HepG2 (cell line): Measurements from ENCODE around the gene DLG2. TPM values are rescaled to one million over a fixed set of nuclear protein-coding genes. Genes with fewer than 3 reads are reported as not detected.
A peak's percentile ranks its signal among the peaks of the same experiment; 100 is the strongest.

Experiments
- ATAC-seq: fragments of 200-7000 bp; cut with Tn5 transposase; 3 replicates; pipeline ENCODE4 v1.9.1; 2020; ENCODE audit warnings: mild to moderate bottlenecking, moderate library complexity
- BruUV-seq: library from RNA; stranded (reverse); fragments of 400-500 nt; replicated peaks from 2 replicates; lab custom pipeline; 2021; lab: Mats Ljungman, UMichigan
- CTCF ChIA-PET: fragments of 300-600 bp; formaldehyde crosslinking; extraction: SDS; loops from one replicate; lab custom pipeline; 2021; ENCODE audit warnings: low total read pairs, inconsistent platforms, low intra/inter-chr PET ratio; lab: Yijun Ruan, JAX
- POLR2A ChIA-PET: fragments of 350-600 bp; sonication (Branson Sonifier 250); formaldehyde crosslinking; loops from one replicate; lab custom pipeline; 2020; ENCODE audit warnings: antibody characterized with exemption, inconsistent platforms; lab: Yijun Ruan, JAX
- DNase-seq: peaks from one replicate; pipeline ENCODE4 v3.0.0-alpha.2; 2015; ENCODE audit warnings: low spot score
- FAIRE-seq: peaks from 3 replicates; lab custom pipeline; 2011; peaks lifted over from hg19 to GRCh38; lab: Jason Lieb, UNC
- H2AFZ ChIP-seq: one replicate; pipeline ENCODE4 v1.6.1; 2011; ENCODE audit warnings: low read length, inconsistent platforms
- H3K27ac ChIP-seq: fragments of 300-600 bp; 3 replicates; pipeline ENCODE4 v1.8.0; 2011; ENCODE audit warnings: mixed run types, mild to moderate bottlenecking, mixed read lengths, low read length, inconsistent platforms; ENCODE audit not compliant: insufficient read depth; ENCODE audit errors: extremely low read length
- H3K27me3 ChIP-seq, 2 experiments: fragments of 200-600 bp in 1 of 2; 2 replicates in 1 of 2; 3 replicates in 1 of 2; pipeline versions ENCODE4 v1.6.0 to v1.8.0; 2011; ENCODE audit warnings: low read length in 2 of 2, mild to moderate bottlenecking in 2 of 2, moderate library complexity in 2 of 2, inconsistent platforms in 1 of 2; ENCODE audit not compliant: insufficient read depth in 2 of 2, control insufficient read depth in 1 of 2
- H3K36me3 ChIP-seq, 2 experiments: fragments of 200-600 bp in 1 of 2; replicated peaks in 1 of 2; 2 replicates in 1 of 2; 3 replicates in 1 of 2; pipeline versions ENCODE4 v1.5.1 to v1.8.0; 2011; ENCODE audit warnings: low read length in 2 of 2, inconsistent platforms in 1 of 2; ENCODE audit not compliant: insufficient read depth in 2 of 2, control insufficient read depth in 1 of 2
- H3K4me1 ChIP-seq: 2 replicates; pipeline ENCODE4 v1.5.1; 2012; ENCODE audit warnings: low read length, inconsistent platforms; ENCODE audit not compliant: insufficient read depth
- H3K4me2 ChIP-seq: 2 replicates; pipeline ENCODE4 v1.6.0; 2011; ENCODE audit warnings: low read depth, low read length, inconsistent platforms
- H3K4me3 ChIP-seq, 3 experiments: fragments of 200-600 bp in 1 of 3; sonication (generic), shearing (Covaris generic) in 1 of 3; replicated peaks in 1 of 3; 2 replicates each; pipeline ENCODE4 v1.5.1; 2011 to 2016; ENCODE audit warnings: low read length in 3 of 3, inconsistent platforms in 2 of 3, low read depth in 2 of 3, mild to moderate bottlenecking in 2 of 3, control low read depth in 1 of 3, mixed read lengths in 1 of 3; ENCODE audit not compliant: insufficient read depth in 1 of 3
- H3K79me2 ChIP-seq: one replicate; pipeline ENCODE4 v1.6.1; 2011; ENCODE audit warnings: low read length, inconsistent platforms; ENCODE audit not compliant: insufficient read depth
- H3K9ac ChIP-seq: 2 replicates; pipeline ENCODE4 v1.6.0; 2011; ENCODE audit warnings: mild to moderate bottlenecking, low read depth, low read length, inconsistent platforms; ENCODE audit not compliant: insufficient read depth
- H3K9me3 ChIP-seq: 2 replicates; pipeline ENCODE4 v1.5.1; 2012; ENCODE audit warnings: mild to moderate bottlenecking, low read length
- H4K20me1 ChIP-seq: 2 replicates; pipeline ENCODE4 v1.6.0; 2011; ENCODE audit warnings: inconsistent platforms, mild to moderate bottlenecking, low read length, moderate library complexity; ENCODE audit not compliant: insufficient read depth
- AGO2 ChIP-seq: fragments of 200-400 bp; formaldehyde crosslinking; optimal IDR thresholded peaks from 2 replicates; pipeline ENCODE3; 2017; ENCODE audit warnings: mild to moderate bottlenecking, low read depth, low read length, moderate library complexity
- CEBPB ChIP-seq: IDR thresholded peaks from 2 replicates; pipeline ENCODE4 v1.6.1; 2011; ENCODE audit warnings: low read depth, low read length, improper control_type of control experiment, borderline replicate concordance
- ZNF180 ChIP-seq: sonication (generic); formaldehyde crosslinking; IDR thresholded peaks from 2 replicates; pipeline ENCODE4 v1.4.0; 2020; ENCODE audit warnings: low read depth, missing genetic modification reagents, borderline replicate concordance
- WGBS: methylation state at CpG from one replicate; pipeline ENCODE4 v1.1.6; 2017; ENCODE audit warnings: low lambda C conversion rate; 5-methylcytosine and 5-hydroxymethylcytosine counted together
- in situ Hi-C: cut with HindIII; loops from 2 replicates; pipeline ENCODE4 v1.10.0; 2017; ENCODE audit warnings: low pct_unique_long_range_greater_than_20kb; ENCODE audit not compliant: extremely low pct_ligation_motif_present
- intact Hi-C: fragments of 100-400 bp; cut with micrococcal nuclease; formaldehyde crosslinking; loops from one replicate; pipeline ENCODE4 v1.10.0; 2022; ENCODE audit not compliant: unreplicated experiment
- polyA plus RNA-seq, 8 experiments: library from polyadenylated mRNA; depleted of rRNA in 3 of 8; stranded (reverse) in 7 of 8; unstranded in 1 of 8; fragments of >200 nt; fragmentation: Illumina TruSeq in 4 of 8; extraction: Trizol in 4 of 8; gene quantifications; 2 replicates each; pipeline versions ENCODE4 v1.2.1 to v1.2.3, GENCODE V29; 2011 to 2016; ENCODE audit warnings: low read depth in 4 of 8, missing spikeins in 1 of 8, mixed read lengths in 1 of 8; ENCODE audit not compliant: insufficient read depth in 1 of 8
- total RNA-seq, 5 experiments: library from RNA; depleted of rRNA; stranded (reverse); fragments of >200 nt; fragmentation: Illumina TruSeq; extraction: Trizol; gene quantifications; 2 replicates each; pipeline ENCODE4 v1.2.3, GENCODE V29; 2016; ENCODE audit warnings: low read depth in 1 of 5
- TF ChIP-seq, protein P1 (sequence below): sonication (generic); formaldehyde crosslinking; IDR thresholded peaks from 2 replicates; pipeline ENCODE4 v1.8.1; 2023; ENCODE audit warnings: mild to moderate bottlenecking, inconsistent platforms, moderate library complexity, missing genetic modification reagents, borderline replicate concordance

DLG2 gene
- total and polyA plus RNA-seq, 2 of the 13 experiments (the other 11 are each of a cell fraction or from before 2014, with no cell fraction given) = 0.46 to 1.0 TPM

DNA sequence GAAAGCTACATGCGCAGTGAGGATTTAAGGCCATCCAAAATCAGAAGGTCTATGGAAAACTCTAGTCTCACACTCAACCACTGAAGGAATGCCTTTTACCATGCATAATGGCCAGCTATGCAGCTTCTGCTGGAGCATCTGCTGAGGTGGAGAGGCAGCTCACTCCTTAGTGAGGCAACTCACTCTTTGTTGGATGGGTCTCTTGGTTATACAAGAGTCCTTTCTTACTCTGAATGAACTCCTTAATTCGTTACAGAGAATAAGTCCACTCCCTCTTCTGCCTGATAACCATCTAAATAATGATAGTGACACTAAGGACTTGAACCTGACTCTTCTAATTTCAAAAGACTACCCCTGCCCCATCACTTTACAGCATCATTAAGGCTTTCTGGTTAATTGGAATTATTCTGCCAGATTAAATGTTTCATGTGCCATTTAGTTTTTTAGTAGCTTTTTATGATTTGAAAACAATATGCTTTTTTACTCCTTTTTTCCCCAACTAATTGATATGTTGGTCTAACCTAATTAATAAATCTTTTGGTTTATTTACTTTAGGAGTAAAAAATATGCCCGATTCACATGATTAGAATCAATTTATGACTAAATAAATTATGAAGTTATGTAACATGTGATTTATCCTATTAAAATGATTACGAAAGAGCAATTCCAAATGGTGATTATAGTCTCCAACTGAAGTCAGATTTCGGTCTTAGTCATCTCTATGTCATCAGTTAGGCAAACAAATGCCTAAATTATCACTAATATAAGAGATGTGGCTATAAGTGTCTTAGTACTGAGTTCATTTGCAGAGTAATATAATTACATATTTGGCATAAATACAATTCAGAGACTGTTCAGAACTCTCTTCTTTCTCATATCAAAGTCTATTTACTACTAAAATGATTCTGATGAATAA lies 2054.3 kb downstream of the DLG2 start:
- no peak overlapping the region for H3K27ac ChIP-seq
- ATAC-seq (no peak), FAIRE-seq (no peak), DNase-seq (no peak)
- H3K36me3 ChIP-seq = no peaks in the 10 kb centered on the region
- H3K4me1 ChIP-seq = no peaks in the 10 kb centered on the region
- no peaks in the 10 kb centered on the region for H3K27me3 ChIP-seq
- ChIA-PET CTCF (no interaction called here), POLR2A (no interaction called here)
- TF ChIP-seq AGO2 = no peak
- TF ChIP-seq ZNF180 (CRISPR knock-in tag) = no peak
- intact Hi-C loops (no loop called here), in situ Hi-C loops (no loop called here)
- H3K9ac ChIP-seq = no peak overlapping the region
- H3K4me3 ChIP-seq = no peak overlapping the region
- no peaks in the 10 kb centered on the region for H3K9me3 ChIP-seq
- no peak overlapping the region for H2AFZ ChIP-seq
- BruUV-seq = no TSS peak
- no peaks in the 10 kb centered on the region for H4K20me1 ChIP-seq
- 24% methylated on average over 5 of the region's 5 CpGs for WGBS
- H3K79me2 ChIP-seq = no peaks in the 10 kb centered on the region
- H3K4me2 ChIP-seq = no peak overlapping the region

DNA sequence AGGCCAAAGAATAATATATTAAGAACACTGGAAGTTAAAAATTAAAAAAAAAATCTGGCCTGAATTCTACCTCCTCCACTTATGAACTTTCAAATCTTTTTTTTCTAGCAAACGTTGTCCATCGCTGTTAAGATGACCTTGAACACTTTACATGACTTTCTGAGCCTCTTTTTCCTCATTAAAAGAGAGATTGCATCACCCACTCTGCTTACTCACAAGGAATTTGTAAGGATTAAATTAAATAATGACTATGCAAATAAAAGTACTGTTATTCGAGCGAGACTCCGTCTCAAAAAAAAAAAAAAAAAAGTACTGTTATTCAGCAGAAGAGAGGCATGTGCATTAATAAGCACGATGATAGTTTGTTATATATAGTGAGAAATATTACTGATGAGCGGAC lies 2055.8 kb downstream of the DLG2 start:
- no peak overlapping the region for H3K4me3 ChIP-seq
- no peak overlapping the region for H3K4me2 ChIP-seq

More for the DNA sequence above, 2055.8 kb downstream of the DLG2 start:
- no peak for ATAC-seq
- no peaks in the 10 kb centered on the region for H3K79me2 ChIP-seq
- H3K9me3 ChIP-seq = no peaks in the 10 kb centered on the region
- H2AFZ ChIP-seq = no peak overlapping the region
- no peaks in the 10 kb centered on the region for H4K20me1 ChIP-seq
- H3K27ac ChIP-seq = no peak overlapping the region
- H3K9ac ChIP-seq = no peak overlapping the region
- H3K27me3 ChIP-seq = no peaks in the 10 kb centered on the region
- 16% methylated on average over 7 of the region's 7 CpGs for WGBS
- no peaks in the 10 kb centered on the region for H3K4me1 ChIP-seq
- ChIA-PET CTCF (no interaction called here), POLR2A (no interaction called here)
- no peaks in the 10 kb centered on the region for H3K36me3 ChIP-seq
- TF ChIP-seq, protein P1, sequence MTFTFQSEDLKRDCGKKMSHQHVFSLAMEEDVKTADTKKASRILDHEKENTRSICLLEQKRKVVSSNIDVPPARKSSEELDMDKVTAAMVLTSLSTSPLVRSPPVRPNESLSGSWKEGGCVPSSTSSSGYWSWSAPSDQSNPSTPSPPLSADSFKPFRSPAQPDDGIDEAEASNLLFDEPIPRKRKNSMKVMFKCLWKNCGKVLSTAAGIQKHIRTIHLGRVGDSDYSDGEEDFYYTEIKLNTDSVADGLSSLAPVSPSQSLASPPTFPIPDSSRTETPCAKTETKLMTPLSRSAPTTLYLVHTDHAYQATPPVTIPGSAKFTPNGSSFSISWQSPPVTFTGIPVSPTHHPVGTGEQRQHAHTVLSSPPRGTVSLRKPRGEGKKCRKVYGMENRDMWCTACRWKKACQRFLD (CRISPR knock-in tag) = no peak
- 0 out of 2 replicates have a peak, but pooled peaks have one; percentile 21 for TF ChIP-seq CEBPB
- TF ChIP-seq, all 625 proteins: peak for 1
- in situ Hi-C loops = no loop called here
- BruUV-seq = no TSS peak
- DNase-seq (no peak), FAIRE-seq (no peak)
- intact Hi-C loops = loop anchor here (2.0 kb wide), 1 partner anchor 29 kb away; no protein-coding TSS in a partner anchor
